K562 (cell line): Measurements from ENCODE around the gene QRFP. TPM values are rescaled to one million over a fixed set of nuclear protein-coding genes. Genes with fewer than 3 reads are reported as not detected.
A peak's percentile ranks its signal among the peaks of the same experiment; 100 is the strongest.

ENCODE experiments used
- ATAC-seq: fragments of 200-7000 bp; cut with Tn5 transposase; 3 replicates; pipeline ENCODE4 v1.9.1; 2020; ENCODE audit warnings: moderate library complexity
- Bru-seq: library from RNA; stranded (reverse); fragments of 400-500 nt; gene quantifications from one replicate; lab custom pipeline; 2021; lab: Mats Ljungman, UMichigan
- BruChase-seq, 2 experiments: library from RNA; stranded (reverse); fragments of 400-500 nt; gene quantifications; one replicate each; lab custom pipeline; 2021; lab: Mats Ljungman, UMichigan
- BruUV-seq: library from RNA; stranded (reverse); fragments of 400-500 nt; replicated peaks from 2 replicates; lab custom pipeline; 2021; lab: Mats Ljungman, UMichigan
- CTCF ChIA-PET: fragments of 300-600 bp; formaldehyde crosslinking; extraction: SDS; loops from one replicate; lab custom pipeline; 2021; ENCODE audit warnings: low intra/inter-chr PET ratio; lab: Yijun Ruan, JAX
- POLR2A ChIA-PET: fragments of 300-600, 350-650 bp; sonication (Branson Sonifier 250); formaldehyde crosslinking; extraction: SDS; loops from one replicate; lab custom pipeline; 2021; ENCODE audit warnings: antibody characterized with exemption, inconsistent platforms; lab: Yijun Ruan, JAX
- DNase-seq, 4 experiments: peaks; one replicate each; pipeline versions ENCODE4 v3.0.0 to v3.0.0-alpha.2; 2011 to 2018; ENCODE audit warnings: low spot score in 3 of 4, mixed read lengths in 3 of 4; ENCODE audit errors: extremely low read depth in 1 of 4
- FAIRE-seq: peaks from 2 replicates; lab custom pipeline; 2011; peaks lifted over from hg19 to GRCh38; lab: Jason Lieb, UNC
- H2AFZ ChIP-seq: 2 replicates; pipeline ENCODE4 v1.6.0; 2011; ENCODE audit warnings: low read depth, low read length, control low read depth, inconsistent platforms
- H3K27ac ChIP-seq: fragments of 200-600 bp; 3 replicates; pipeline ENCODE4 v1.8.0; 2011; ENCODE audit warnings: low read depth, mild to moderate bottlenecking, control low read depth, inconsistent platforms, low read length, moderate library complexity, mixed read lengths; ENCODE audit errors: extremely low read depth
- H3K27me3 ChIP-seq, 2 experiments: fragments of 300-600 bp in 1 of 2; 2 replicates in 1 of 2; 3 replicates in 1 of 2; pipeline versions ENCODE4 v1.6.0 to v1.8.0; 2011; ENCODE audit warnings: inconsistent platforms in 2 of 2, low read length in 2 of 2, mild to moderate bottlenecking in 1 of 2, mixed read lengths in 1 of 2, moderate library complexity in 1 of 2; ENCODE audit not compliant: control insufficient read depth in 2 of 2, insufficient read depth in 2 of 2
- H3K36me3 ChIP-seq: fragments of 300-600 bp; 3 replicates; pipeline ENCODE4 v1.8.0; 2011; ENCODE audit warnings: mild to moderate bottlenecking, low read length, inconsistent platforms; ENCODE audit not compliant: control insufficient read depth, insufficient read depth
- H3K4me1 ChIP-seq, 2 experiments: fragments of 200-600 bp in 1 of 2; replicated peaks in 1 of 2; 2 replicates in 1 of 2; 3 replicates in 1 of 2; pipeline versions ENCODE4 v1.5.1 to v1.8.0; 2011; ENCODE audit warnings: inconsistent platforms in 2 of 2, low read length in 2 of 2, mild to moderate bottlenecking in 1 of 2, mixed read lengths in 1 of 2, moderate library complexity in 1 of 2; ENCODE audit not compliant: control insufficient read depth in 2 of 2, insufficient read depth in 2 of 2
- H3K4me2 ChIP-seq: 2 replicates; pipeline ENCODE4 v1.6.1; 2011; ENCODE audit warnings: low read length, control low read depth, inconsistent platforms, mixed read lengths; ENCODE audit not compliant: insufficient read depth
- H3K4me3 ChIP-seq: fragments of 200-600 bp; sonication (generic), shearing (Covaris generic); 2 replicates; pipeline ENCODE4 v1.5.1; 2016; ENCODE audit warnings: control low read depth, inconsistent platforms
- H3K79me2 ChIP-seq: fragments of 200-600 bp; 3 replicates; pipeline ENCODE4 v1.8.0; 2011; ENCODE audit warnings: low read length, inconsistent platforms; ENCODE audit not compliant: control insufficient read depth, insufficient read depth
- H3K9ac ChIP-seq, 2 experiments: 2 replicates each; pipeline versions ENCODE4 v1.6.0 to v1.6.1; 2011; ENCODE audit warnings: low read depth in 2 of 2, low read length in 2 of 2, control low read depth in 1 of 2, inconsistent platforms in 1 of 2, mild to moderate bottlenecking in 1 of 2, mixed read lengths in 1 of 2; ENCODE audit not compliant: insufficient read depth in 1 of 2
- H3K9me1 ChIP-seq: one replicate; pipeline ENCODE4 v1.6.0; 2011; ENCODE audit warnings: inconsistent platforms, mild to moderate bottlenecking, low read length, moderate library complexity; ENCODE audit not compliant: control insufficient read depth, insufficient read depth
- H3K9me3 ChIP-seq: replicated peaks from 2 replicates; pipeline ENCODE4 v1.5.1; 2011; ENCODE audit warnings: low read depth, low read length, inconsistent platforms; ENCODE audit not compliant: control insufficient read depth, insufficient read depth
- H4K20me1 ChIP-seq: replicated peaks from 2 replicates; pipeline ENCODE4 v1.6.1; 2011; ENCODE audit warnings: low read length, inconsistent platforms, mixed read lengths; ENCODE audit not compliant: control insufficient read depth, insufficient read depth
- RUNX1 ChIP-seq: sonication (generic); IDR thresholded peaks from 2 replicates; pipeline ENCODE4 v1.6.1; 2016; ENCODE audit warnings: antibody characterized with exemption, low read depth
- ZC3H11A ChIP-seq: IDR thresholded peaks from 2 replicates; pipeline ENCODE4 v1.6.1; 2012; ENCODE audit warnings: low read depth, low read length, improper control_type of control experiment
- WGBS: fragments of 100-300 bp; shearing (Covaris generic); methylation state at CpG from one replicate; pipeline ENCODE4 v1.1.6; 2016; ENCODE audit warnings: low coverage, mixed read lengths; ENCODE audit not compliant: insufficient coverage; ENCODE audit errors: missing lambda C conversion rate; 5-methylcytosine and 5-hydroxymethylcytosine counted together
- in situ Hi-C: fragments of 300-500 bp; cut with MboI; formaldehyde crosslinking; loops from 4 replicates; pipeline ENCODE4 v1.15.0; 2018; ENCODE audit warnings: inconsistent platforms, mixed read lengths
- intact Hi-C: fragments of 100-400 bp; cut with micrococcal nuclease; formaldehyde crosslinking; loops from 2 replicates; pipeline ENCODE4 v1.14.2; 2022
- long read RNA-seq, 3 experiments: library from polyadenylated mRNA in 2 of 3; library from RNA in 1 of 3; unstranded in 2 of 3; stranded (forward) in 1 of 3; transcript quantifications; one replicate each; pipeline ENCODE4 v2.0.0, GENCODE V29; 2019 to 2022
- polyA minus RNA-seq, 3 experiments: library from RNA; depleted of rRNA, polyadenylated mRNA; stranded (reverse); fragments of >200 nt; gene quantifications; 2 replicates each; pipeline ENCODE4 v1.2.3, GENCODE V29; 2011
- polyA plus RNA-seq, 8 experiments: library from polyadenylated mRNA; depleted of rRNA in 4 of 8; stranded (reverse) in 5 of 8; unstranded in 3 of 8; fragments of >200 nt; fragmentation: Nextera tagmentation in 2 of 8; fragmentation: Illumina TruSeq in 1 of 8; extraction: Ambion mirVana in 2 of 8; extraction: Trizol in 1 of 8; gene quantifications; 2 replicates each; pipeline versions ENCODE4 v1.2.1 to v1.2.3, GENCODE V29; 2011 to 2014; ENCODE audit warnings: inconsistent platforms in 1 of 8, missing spikeins in 1 of 8
- total RNA-seq, 7 experiments: library from RNA; depleted of rRNA in 6 of 7; stranded (reverse); fragments of >200 nt in 6 of 7; fragmentation: Illumina TruSeq in 2 of 7; extraction: Trizol in 2 of 7; gene quantifications; 2 replicates each; pipeline versions ENCODE4 v1.2.1 to v1.2.3, GENCODE V29; 2011 to 2021; ENCODE audit warnings: low replicate concordance in 1 of 7
- TF ChIP-seq, protein P1 (sequence below): sonication (generic); formaldehyde crosslinking; IDR thresholded peaks from 2 replicates; pipeline ENCODE4 v1.8.1; 2023; ENCODE audit warnings: mild to moderate bottlenecking, missing genetic modification reagents

The QRFP gene, protein sequence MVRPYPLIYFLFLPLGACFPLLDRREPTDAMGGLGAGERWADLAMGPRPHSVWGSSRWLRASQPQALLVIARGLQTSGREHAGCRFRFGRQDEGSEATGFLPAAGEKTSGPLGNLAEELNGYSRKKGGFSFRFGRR
- total RNA-seq (2011; cell fraction: chromatin; rRNA removed; ENCODE audit: low replicate concordance) = not detected in 2 replicates
- not detected in 2 replicates for total RNA-seq (2011; cell fraction: nucleolus; rRNA removed)
- not detected in 2 replicates for total RNA-seq (2011; cell fraction: nucleoplasm; rRNA removed)
- not detected in 2 replicates for total RNA-seq (2014; rRNA removed)
- total RNA-seq (2014; rRNA removed; fragmentation: Illumina TruSeq; extraction: Trizol) = not detected in 2 replicates
- total RNA-seq (2015; rRNA removed; fragmentation: Illumina TruSeq; extraction: Trizol) = not detected in 2 replicates
- total RNA-seq (2021) = not detected in 2 replicates
- polyA plus RNA-seq (2011; rRNA removed) = not detected in 2 replicates
- polyA plus RNA-seq (2011; cell fraction: cytosol; rRNA removed) = not detected in 2 replicates
- not detected in 2 replicates for polyA plus RNA-seq (2011; cell fraction: nucleus; rRNA removed)
- polyA plus RNA-seq (2012) = 0.51 and 0.70 TPM in 2 replicates
- not detected in 2 replicates for polyA plus RNA-seq (2014; fragmentation: Illumina TruSeq; extraction: Trizol)
- not detected for polyA plus RNA-seq (2014; fragmentation: Nextera tagmentation; extraction: Ambion mirVana)
- polyA plus RNA-seq (2014; rRNA removed) = not detected in 2 replicates
- polyA minus RNA-seq (2011; rRNA and poly(A)+ RNA removed) = not detected in 2 replicates
- polyA minus RNA-seq (2011; cell fraction: cytosol; rRNA and poly(A)+ RNA removed) = not detected in 2 replicates
- not detected in 2 replicates for polyA minus RNA-seq (2011; cell fraction: nucleus; rRNA and poly(A)+ RNA removed)
- percentile 19 among the genes with signal in this experiment for Bru-seq, nascent RNA
- BruChase-seq, experiment 1, labeled RNA remaining after a 2-hour chase = not detected
- BruChase-seq, experiment 2, labeled RNA remaining after a 6-hour chase = not detected
- long read RNA-seq, experiment 1 = 0 reads
- long read RNA-seq, experiment 2 = 0 reads
- long read RNA-seq, experiment 3 = 0 reads

DNA sequence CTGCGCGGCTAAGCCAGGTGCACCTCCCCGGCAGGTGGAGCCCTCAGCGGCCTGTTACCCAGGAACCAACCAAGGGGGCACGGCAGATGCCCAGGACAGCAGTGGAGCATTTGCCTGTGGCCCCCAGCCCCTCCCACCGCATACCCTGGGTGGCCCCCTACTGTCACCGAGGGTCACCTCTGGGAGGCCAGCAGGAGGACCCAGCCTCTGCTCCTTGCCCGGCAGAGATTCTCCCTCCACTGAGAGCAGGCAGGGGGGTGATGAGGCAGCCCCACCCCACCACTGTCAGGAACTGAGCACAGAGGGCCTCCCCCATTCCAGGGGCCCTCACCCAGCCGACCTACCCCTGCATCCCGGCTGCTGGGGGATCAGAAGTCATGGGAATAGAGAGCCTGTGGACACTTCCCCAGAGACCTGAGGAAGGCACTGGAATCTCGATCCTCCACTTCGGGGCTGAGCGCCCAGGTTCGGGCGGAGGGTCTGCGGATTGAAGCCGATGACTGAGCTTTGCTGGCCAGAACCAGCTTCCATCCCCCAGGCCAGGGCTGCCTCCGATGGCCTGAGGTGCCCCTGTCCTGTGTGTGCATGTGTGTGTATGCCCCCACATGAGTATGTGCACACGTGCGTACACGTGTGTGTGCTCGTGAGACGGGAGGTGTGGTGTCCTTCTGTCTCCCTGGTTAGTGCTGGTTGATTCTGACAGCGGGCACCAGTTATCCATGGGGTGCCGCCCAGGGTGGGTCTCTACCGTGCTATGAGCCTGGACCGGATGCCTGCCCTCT lies at the start of gene QRFP:
QRFP (minus strand) TSS at position 580 of the 782 bp plus-strand sequence. CDS start 2,974 bp downstream, outside the sequence.
- TF ChIP-seq, protein P1, sequence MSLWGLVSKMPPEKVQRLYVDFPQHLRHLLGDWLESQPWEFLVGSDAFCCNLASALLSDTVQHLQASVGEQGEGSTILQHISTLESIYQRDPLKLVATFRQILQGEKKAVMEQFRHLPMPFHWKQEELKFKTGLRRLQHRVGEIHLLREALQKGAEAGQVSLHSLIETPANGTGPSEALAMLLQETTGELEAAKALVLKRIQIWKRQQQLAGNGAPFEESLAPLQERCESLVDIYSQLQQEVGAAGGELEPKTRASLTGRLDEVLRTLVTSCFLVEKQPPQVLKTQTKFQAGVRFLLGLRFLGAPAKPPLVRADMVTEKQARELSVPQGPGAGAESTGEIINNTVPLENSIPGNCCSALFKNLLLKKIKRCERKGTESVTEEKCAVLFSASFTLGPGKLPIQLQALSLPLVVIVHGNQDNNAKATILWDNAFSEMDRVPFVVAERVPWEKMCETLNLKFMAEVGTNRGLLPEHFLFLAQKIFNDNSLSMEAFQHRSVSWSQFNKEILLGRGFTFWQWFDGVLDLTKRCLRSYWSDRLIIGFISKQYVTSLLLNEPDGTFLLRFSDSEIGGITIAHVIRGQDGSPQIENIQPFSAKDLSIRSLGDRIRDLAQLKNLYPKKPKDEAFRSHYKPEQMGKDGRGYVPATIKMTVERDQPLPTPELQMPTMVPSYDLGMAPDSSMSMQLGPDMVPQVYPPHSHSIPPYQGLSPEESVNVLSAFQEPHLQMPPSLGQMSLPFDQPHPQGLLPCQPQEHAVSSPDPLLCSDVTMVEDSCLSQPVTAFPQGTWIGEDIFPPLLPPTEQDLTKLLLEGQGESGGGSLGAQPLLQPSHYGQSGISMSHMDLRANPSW (CRISPR knock-in tag) = peak; percentile 75; the same call in 1 of the 2 replicates
- TF ChIP-seq RUNX1 = no peak
- TF ChIP-seq ZC3H11A = no peak
- CTCF ChIA-PET = no interaction called here
- Histone ChIP-seq H3K4me2 (no peak within 1 kb of the TSS), H3K9ac (peak within 1 kb of the TSS in 1 of 2 experiments; percentile 40; a peak in 2 of 4 replicates), H3K27me3 (peaks cover 44 to 57% of the 10 kb centered on the region in 2 experiments), H3K79me2 (no peaks in the 10 kb centered on the region), H4K20me1 (peaks cover 94% of the 10 kb centered on the region), H3K4me1 (peaks cover 6 to 71% of the 10 kb centered on the region in 2 experiments; a peak in 4 of 5 replicates), H3K27ac (no peak within 1 kb of the TSS), H3K9me3 (no peaks in the 10 kb centered on the region), H2AFZ (no peak within 1 kb of the TSS), H3K9me1 (peaks cover 15% of the 10 kb centered on the region), H3K36me3 (peaks cover 7% of the 10 kb centered on the region; the same call in 2 of the 3 replicates), H3K4me3 (no peak within 1 kb of the TSS)
- DNase-seq (peak in 2 of 4 experiments; percentile 73 to 82), FAIRE-seq (no peak), ATAC-seq (0 out of 3 replicates have a peak, but pooled peaks have one; percentile 0)
- no TSS peak for BruUV-seq
- POLR2A ChIA-PET = interaction anchor here (0.6 to 11.0 kb wide), 10 partner anchors 8 to 153 kb away, joined by 3 to 334 read pairs (median 6); no protein-coding TSS in a partner anchor
- in situ Hi-C loops = no loop called here
- intact Hi-C loops = no loop called here
- WGBS = 23% methylated on average over 27 of the region's 27 CpGs
